ENCODE data around the gene SELENOO. TPM values are rescaled to one million over a fixed set of nuclear protein-coding genes. Genes with fewer than 3 reads are reported as not detected.
A peak's percentile ranks its signal among the peaks of the same experiment; 100 is the strongest.
"Not testable (repeated sequence)": the region's sequence is repeated elsewhere in the genome, so short reads cannot be mapped to it uniquely, and the experiment has no call there.

Gene SELENOO
- total RNA-seq, 1 donor from 2014 or later, result 30.8 TPM

- no peak for DNase-seq (ENCODE audit: low read depth)
Observed at GRCh38 chr22:50198624-50199017, 2.2 kb upstream of the SELENOO start.

- DNase-seq (ENCODE audit: low read depth), result no peak
Observed at GRCh38 chr22:50199251-50199721, 1.5 kb upstream of the SELENOO start.

DNA sequence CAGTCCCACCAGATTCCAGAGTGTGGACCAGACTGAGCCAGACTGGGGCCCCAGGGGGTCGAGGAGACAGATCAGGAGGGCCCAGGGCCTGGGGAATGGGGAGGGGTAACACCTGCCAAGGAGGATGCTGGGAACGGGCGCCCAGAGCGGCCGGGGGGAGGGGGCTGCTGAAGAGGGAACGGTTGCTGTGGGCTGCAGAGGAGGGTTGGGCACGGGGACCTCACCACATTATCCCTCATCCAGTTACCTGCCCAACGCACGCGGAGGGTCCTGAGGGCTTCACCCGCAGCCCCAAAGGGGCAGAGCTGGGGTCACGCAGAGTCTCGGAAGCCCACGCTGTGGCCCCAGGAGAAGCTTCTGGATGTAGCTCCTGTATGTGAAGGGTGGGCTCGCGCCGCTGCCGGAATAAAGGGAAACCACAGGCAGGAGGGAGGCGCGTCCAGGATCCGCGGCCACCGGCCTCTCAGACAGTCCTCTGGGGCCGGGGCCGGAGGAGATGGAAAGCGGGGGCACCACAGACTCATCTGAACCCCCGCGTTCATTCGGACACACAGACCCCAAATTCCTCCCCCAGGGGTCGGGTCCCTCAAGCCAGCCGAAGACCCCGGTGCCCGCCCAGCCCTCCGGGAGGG lies 866 bp upstream of the SELENOO start:
- no peak for DNase-seq (ENCODE audit: low read depth)

- DNase-seq (ENCODE audit: low read depth), result peak; percentile 16
Observed at GRCh38 chr22:50201191-50202129, 649 bp downstream of the SELENOO start.

DNA sequence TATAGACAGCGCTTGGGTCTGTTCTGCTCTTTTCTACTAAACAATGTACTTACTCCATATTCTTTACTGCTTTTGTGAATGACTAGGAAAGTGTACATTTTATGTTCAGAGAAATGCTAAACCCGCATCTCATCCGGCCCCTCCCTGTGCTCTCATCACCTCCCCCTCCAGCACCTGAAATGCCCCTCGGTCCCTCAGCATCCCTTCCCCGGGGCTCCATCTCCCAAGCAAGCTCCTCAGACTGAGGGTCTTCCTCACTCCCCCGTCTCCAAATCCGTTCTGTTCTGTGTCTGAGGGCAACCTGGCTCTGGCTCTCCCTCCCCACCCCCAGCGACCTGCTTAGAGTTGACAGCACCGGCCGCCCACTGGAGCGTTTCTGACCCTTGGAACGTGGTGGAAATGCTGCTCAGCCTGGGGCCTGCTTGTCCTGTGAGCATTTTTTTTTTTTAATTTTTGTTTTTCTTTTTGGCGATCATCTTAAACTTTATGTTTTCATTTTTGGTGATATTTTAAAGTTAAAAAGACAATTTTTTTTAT lies 1.4 kb downstream of the SELENOO start:
- no peak for DNase-seq (ENCODE audit: low read depth)

DNA sequence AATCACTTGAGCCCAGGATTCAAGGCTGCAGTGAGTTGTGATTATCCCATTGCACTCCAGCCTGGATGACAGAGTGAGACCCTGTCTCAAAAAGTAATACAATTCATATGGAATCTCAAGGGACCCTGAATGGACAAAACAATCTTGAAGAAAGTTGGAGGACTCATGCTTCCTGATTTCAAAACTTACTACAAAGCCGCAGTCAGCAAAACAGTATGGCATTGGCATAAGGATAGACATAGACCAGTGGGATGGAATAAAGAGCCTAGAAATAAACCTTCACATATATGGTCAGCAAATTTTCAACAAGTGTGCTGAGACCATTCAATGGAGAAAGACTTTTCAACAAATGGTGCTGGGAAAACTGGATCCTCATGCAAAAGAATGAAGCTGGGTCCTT lies 2.5 kb downstream of the SELENOO start:
- DNase-seq (ENCODE audit: low read depth), result no peak

GRCh38 chr22:50204571-50204970 lies 3.8 kb downstream of the SELENOO start:
- no peak for DNase-seq (ENCODE audit: low read depth)

- DNase-seq (ENCODE audit: low read depth), result not testable (repeated sequence)
Observed at GRCh38 chr22:50204998-50205397, 4.2 kb downstream of the SELENOO start.

- no peak for DNase-seq (ENCODE audit: low read depth)
Observed at GRCh38 chr22:50205781-50206569, 5.2 kb downstream of the SELENOO start.

GRCh38 chr22:50206599-50206998 lies 5.8 kb downstream of the SELENOO start:
- peak; percentile 58 for DNase-seq (ENCODE audit: low read depth)

DNA sequence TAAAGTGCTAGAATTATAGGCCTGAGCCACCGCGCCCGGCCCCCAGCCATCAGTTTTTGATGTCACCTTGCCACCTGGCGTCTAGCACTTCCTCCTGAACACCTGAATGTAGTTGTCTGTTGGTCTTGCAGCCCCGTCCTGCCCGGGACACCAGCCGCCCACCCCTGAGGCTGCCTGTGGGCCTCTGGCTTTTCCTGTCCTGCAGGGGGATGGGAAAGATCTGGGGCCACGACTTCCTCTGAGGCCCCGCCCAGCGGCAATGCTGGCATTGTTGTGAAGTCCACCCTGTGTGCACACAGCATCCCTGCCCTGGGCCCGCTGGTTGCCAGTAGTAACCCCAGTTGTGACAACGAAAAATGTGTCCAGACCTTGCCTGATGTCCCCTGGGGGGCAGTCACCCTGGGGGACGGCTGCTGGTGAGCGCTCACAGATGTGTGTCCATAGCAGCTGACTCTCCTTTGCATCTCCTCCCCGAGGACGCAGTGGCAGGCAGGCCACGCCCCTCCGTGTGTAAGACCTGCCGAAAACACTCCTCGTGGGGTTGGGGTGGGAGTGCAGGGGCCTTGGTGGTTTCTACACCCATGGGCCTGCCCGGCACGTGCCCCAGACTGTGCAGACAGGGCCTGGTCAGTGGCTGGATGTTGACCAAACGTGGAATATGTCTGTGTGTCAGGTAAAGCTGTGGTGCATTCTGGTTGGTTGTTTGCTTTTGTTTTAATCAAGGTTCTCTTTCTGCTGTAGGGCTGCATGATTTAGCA lies 6.8 kb downstream of the SELENOO start:
- no peak for DNase-seq (ENCODE audit: low read depth)

- peak; percentile 23 for DNase-seq (ENCODE audit: low read depth)
Observed at GRCh38 chr22:50208430-50208938, 7.7 kb downstream of the SELENOO start.

GRCh38 chr22:50208939-50209892 lies 8.4 kb downstream of the SELENOO start:
- DNase-seq (ENCODE audit: low read depth), result no peak

DNA sequence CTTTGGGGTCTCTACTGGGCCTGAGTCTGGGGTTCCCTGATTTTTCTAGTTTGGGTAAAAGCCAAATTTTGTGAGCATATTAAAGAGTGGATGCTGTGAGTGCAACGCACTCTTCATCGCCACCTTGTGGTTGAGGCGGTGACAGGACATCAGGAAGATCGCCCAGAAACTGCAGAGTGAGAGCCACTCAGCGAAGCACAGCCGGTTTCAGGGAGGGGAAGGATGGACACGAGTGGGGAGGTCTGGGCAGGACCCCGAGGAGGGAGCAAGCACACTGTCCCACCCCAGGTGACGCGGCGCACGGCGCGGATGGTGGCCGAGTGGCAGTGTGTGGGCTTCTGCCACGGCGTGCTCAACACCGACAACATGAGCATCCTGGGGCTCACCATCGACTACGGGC lies 9.1 kb downstream of the SELENOO start:
- peak; percentile 64 for DNase-seq (ENCODE audit: low read depth)

DNA sequence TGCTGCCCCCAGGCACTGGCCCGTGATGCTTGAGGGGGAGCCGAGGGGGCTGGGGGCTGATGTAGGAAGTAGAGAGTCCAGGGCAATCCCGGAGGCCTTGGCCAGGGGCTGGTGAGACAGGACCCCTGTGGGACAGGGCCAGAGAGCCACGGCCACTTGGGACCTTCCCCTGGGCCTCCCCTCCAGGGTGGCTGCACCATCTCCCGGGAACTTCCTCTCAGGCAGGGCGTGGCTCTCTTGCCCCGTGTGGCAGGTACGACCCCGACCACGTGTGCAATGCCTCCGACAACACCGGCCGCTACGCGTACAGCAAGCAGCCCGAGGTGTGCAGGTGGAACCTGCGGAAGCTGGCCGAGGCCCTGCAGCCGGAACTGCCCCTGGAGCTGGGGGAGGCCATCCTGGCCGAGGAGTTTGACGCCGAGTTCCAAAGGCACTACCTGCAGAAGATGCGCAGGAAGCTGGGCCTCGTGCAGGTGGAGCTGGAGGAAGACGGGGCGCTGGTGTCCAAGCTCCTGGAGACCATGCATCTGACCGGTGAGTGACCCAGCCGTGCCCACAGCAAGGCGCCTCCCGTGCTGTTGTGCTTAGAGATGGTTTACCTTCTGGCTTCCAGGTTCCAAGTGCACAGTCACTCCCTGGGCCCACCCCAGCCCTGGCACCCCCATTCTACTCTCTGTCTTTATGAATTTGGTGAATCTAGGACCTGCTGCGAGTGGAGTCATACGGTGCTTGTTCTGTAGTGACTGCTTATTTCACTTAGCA lies 9.7 kb downstream of the SELENOO start:
- no peak for DNase-seq (ENCODE audit: low read depth)

DNA sequence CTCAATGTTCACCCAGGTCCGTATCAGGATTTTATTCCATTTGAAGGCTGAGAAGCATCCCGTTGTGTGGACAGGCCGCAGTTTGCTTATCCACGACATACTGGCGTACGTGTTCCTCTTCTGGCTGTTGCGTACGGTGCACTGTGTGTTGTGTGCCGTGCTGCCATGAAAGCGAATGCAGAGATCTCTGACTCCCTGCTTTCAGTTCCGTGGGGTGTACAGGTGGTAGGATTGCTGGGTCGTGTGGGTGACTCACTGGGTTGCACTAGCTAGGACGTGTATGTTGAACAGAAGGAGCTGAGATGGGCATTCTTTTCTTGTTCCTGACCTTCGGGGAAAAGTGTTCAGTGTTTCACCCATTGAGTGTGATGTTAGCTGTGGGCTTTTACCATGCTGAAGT lies 10.3 kb downstream of the SELENOO start:
- no peak for DNase-seq (ENCODE audit: low read depth)

GRCh38 chr22:50213263-50213662 lies 12.5 kb downstream of the SELENOO start:
- no peak for DNase-seq (ENCODE audit: low read depth)

DNA sequence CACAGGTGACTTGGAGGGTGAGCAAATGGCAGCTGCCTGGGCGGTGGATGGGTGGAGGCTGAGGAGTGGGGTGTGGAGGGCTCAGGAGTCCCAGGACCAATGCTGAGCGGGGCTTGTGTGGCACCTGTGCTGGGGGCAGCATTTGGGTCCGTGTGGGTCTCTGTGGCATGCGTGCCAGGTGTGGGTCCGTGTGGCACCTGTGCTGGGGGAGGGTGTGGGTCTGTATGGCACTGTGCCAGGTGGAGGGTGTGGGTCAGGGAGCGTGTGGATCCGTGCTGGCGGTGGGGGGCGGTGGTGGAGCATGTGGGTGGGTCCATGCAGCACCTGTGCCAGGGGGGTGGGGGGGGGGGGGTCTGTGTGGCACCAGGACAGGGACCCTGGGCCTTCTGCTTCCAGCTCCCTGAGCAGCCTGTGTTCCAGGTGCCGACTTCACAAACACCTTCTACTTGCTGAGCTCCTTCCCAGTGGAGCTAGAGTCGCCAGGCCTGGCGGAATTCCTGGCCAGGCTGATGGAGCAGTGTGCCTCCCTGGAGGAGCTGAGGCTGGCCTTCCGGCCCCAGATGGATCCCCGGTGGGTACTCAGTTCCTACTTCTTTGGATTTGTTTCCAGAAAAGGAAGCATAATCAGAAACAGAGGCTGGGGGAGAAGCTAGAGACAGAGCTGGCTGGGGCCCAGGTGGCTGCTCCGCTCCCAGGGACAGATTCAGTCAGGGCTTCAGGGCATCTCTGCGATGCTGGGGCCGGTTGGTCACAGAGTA lies 14.7 kb downstream of the SELENOO start:
- no peak for DNase-seq (ENCODE audit: low read depth)
